NCI-H2029 (cell line): ENCODE data around the gene STON2.

Experiments used
- DNase-seq: peaks from one replicate; lab custom pipeline; 2025; lab: John Stamatoyannopoulos, UW

STON2 gene

DNA sequence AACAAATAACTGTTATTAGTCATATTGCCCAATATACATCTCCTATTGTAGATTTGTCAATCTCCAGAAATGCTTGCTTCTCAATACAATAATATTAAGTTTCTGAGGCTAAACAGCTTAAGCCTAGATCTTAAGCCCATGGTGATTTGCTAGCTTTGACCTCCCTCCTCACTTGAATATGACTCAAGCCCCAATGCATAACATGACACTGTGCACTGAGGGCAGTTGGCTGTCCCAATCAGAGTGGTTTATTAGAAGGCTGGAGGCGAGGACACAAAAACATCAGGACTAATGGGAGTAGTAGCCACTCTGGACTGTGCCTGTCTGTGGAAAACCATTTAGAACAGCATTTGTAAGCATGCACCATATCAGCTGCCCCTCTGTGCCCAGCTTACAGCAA is 98.3 kb downstream of the STON2 start:
- no peak for DNase-seq

DNA sequence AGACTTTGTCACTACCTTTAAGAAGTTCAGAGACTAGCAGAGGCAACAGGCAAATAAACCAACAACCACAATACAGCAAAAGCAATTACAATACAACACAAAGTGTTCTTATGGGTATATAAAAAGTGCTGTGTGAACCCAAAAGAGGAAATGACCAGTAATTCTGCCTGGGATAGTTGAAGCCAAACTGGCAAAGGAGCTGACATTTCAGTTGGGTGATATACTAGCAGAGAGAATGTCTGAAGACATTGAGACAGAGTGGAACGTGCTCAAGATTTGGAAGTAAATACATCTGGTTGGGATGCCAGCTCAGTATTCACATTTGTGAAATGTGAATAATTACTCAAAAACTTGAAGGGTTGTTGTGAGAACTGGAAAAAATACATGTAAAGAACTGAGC is 98.8 kb downstream of the STON2 start:
- DNase-seq: no peak

DNA sequence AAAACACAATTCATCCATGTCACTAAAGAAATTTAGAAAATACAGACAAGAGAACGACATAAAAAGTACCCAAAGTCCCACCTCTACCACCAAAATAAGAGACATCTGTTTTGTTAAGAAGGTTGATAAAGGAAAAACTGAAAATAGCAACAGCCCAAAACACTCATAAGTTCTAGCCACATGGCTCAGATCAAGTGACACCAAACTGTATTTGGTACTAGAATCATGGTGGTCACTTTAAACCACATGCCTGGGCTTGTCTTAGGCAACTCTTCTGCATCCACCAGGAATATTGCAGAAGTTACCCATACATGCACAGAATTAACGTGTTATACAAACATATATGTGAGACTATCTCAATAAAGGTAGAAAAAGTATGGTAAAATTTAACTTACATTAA is 101.2 kb downstream of the STON2 start:
- no peak for DNase-seq

DNA sequence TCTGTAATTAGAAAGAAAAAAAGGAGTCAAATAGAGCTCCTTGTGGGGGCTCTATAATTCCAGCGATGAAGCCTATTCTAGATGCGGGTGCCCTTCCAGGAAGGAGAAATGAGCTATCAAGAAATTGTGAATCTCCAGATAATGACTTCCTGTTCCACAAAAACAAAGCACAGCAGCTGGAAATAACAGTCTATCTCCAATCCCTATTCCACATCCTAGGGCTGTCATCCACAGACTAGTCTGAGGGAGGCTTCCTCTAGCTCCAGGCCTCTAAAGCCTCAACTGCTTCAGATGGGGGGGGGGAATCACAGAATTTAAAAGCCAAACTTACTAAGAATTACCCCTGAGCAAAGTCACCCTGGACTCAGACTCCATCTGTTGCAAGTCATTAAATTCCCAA is 102.0 kb downstream of the STON2 start:
- DNase-seq: no peak

DNA sequence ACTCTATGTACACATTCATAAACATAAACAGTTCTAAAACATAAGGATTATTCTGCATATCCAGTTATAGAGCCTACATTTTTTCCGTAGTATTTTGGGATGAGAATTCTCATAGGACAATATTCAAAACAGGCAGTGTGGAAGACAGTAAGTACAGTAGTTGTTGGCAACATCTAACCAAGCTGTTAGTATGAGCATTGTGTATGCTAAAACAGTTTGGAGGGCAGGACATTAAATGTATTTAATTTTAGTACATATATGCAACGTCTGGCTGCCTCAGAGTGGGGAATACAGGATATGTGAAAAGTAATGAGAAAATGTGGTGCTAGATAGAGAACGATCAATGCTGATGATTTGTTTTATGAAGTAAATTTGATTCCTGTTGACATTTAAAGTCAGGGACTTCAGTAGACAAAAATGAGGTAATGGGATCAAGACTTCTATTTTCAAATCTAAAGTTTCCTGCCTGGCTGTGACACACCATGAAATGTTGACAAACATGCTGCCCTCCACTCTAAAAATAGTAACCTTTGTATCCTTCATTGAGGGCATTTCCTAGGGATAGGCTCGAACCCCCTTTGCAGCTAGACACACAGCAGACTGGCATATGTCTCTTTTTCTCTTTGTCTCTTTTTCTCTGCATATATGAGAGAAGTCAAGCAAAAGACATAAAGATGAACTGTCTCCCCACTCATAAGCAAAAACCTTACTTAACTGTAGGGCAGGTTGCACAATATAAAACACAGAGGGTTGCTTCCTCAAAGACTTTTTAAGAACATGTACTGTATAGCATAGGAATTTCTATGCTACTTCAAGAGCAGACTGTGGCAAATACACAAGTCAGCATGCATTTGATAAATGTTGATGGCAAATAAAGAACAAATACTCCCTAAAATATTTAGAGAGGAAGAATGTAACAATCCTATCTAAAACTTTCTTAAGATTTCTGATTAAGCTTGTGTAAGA is 103.9 kb downstream of the STON2 start:
- DNase-seq: no peak

DNA sequence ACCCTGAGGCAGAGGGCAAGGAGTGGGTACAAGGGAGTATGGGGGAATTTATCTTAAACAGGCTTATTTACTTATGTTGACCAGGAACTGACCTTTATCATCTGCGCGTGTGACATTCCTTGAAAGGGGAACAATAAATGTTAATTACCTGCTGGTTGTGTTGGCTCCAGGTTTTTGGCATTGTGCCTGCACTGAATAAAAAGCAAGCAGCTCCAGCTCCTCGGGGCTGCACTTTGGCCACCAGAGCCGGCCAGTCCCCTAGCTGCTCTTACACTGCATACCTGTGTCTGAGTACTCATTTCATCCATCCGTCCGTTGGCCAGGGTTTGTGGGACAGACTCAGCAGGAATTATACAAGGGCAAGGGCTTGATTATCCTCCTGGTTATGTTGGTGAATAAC is 110.6 kb downstream of the STON2 start:
- no peak for DNase-seq

DNA sequence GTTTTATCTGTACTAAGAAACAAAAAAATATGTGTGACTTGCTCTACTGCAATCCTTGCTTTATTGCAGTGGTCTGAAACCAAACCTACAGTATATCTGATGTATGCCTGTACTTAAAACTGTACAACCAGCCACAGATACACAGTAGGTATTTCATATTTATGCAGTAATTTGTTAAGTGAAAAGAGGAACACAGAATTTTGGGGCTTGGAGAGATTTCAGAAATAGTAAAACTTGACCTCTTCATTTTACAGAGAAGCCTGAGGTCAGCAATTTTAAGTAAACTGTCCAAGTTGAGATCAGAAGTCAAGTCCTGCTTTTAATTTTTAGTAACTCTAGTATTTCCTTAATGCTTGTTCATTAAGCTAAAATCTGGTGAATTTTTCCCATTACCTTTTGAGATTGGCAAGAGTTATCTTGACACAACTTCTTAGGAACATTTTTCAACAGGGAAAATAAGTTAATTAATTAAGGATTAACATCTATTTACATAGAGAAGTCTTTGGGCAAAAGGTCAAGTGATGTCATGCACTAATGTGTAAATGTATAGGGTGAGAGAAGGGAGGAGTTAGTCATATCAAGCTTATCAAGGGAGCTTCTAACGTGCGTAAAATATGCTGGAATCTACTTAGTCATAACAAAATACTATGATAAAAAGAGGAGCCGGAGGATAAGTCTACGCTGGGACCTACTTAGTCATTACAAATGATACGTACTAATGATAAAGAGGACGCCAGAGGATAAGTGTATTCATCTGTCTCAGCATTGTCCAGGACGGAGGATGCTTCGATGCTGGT is 113.4 kb downstream of the STON2 start:
- no peak for DNase-seq

DNA sequence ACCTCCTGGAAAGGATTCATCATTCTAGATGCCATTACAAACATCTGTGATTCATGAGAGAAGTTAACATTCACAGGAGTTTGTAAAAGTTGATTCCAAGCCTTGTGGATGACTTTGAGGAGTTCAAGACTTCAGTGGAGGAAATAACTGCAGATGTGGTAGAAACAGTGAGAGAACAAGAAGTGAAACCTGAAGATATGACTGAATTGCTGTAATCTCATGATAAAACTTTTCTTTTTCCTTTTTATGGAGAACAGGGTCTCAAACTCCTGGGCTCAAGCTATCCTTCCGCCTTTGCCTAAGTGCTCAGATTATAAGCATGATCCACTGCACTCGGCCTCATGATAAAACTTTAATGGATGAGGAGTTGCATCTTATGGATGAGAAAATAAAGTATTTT is 114.9 kb downstream of the STON2 start:
- no peak for DNase-seq

DNA sequence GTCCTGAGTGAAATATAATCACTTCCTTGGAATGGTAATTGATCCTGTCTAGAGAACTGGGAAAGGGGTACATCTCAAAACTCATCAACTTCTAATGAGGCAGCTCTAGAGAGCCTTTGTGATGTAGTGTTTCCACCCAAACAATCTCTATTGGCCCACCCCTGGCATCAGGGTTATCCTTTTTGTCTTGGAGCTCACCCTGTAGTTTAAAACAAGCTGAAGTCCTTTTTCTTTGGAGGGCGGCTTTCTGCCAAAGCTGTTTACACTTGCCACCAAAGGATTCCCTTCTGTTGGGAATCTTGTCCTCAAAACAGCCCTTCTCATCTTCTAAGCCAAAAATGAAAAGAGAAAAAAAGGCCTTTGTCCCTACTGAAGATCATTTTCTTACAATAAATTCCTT is 118.8 kb downstream of the STON2 start:
- no peak for DNase-seq

DNA sequence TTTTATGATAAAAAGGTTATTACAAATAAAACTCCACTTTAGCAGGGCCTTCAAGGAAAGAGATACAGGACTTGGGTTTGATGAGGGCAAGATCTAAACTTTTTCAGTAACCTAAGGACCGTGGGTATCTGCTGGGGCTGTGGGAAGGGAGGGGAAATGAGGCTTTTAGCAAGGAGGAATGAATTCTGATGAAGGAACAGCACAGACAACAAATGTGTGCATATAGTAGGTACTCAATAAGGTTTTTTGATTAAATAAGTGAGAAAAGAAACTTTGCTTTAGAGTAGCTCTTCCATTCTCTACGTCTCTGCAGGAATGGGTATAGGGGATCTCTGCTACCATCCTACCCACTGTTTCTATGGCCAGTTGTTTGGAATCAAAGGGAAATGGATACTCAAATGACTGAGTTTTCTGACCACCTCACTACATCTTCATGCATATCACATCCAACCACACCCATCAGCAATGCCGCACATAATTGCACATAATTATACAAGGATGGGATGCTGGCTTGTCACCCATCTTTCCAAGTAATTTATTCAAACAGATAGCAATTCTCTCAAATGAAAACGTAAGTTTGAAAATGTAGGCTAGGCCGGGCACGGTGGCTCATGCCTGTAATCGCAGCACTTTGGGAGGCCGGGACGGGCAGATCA is 119.9 kb downstream of the STON2 start:
- no peak for DNase-seq

DNA sequence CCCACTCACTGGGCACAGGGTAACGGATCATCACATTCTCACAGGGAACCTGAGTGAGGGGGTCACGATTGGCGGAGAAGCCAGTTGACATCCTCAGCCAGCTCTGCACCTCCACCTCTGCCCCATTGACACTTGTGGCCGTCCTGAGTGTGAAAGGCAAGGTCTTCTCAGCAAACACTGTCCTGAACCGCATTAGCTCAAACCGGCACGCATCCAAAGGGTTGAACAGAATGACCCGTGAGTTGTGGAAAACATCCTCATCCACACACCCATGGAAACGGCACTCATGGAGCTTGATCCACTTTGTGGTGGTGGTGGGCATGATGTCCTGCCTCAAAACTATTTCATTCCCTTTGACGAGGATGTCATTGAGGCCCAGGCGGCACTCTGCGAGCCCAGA is 123.0 kb downstream of the STON2 start:
- DNase-seq: no peak

DNA sequence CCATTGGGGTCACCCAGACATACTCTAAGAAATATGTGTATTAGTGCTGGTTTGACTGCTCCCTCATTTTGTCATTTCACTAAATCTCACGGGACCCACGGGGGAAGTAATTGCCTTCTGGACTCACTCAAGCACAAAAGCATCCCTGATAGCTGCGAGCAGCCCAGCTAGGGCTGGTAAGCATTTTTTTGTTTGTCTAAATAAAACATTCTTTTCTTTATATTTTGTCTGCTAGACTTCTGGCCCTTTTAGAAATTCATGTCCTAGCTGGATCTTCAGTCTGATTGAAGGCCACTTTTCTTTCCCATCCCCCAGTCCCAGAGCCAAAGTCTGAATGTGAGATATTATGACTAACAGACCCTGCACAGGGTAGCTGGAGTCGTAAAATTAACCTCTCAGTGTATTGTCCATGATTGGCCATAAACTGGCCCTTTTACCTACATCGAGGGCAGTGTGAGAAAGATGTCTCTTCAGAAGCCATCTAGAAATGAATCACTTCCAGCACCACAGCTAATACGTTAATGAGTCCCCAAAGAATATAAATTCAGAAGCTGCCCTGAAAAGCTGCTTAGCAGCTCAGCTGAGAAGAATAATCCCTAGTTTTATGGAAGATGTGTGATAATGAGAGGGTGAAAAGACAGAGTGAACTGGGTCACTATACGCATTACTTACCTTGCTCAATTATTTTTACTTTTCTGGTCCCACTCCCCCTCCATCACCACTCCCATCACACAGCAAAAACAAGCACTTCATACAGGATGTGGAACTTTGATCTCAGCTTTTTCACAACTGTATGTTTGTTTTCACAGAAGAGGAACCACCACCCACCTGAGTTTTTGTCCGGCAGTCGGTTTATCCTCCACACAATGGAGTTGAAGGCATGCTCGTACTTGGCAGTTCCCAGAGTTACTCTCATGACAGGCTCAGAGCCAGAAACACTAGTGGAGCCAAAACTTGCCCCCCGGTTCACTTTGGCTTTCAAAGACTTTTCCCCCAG is 123.8 kb downstream of the STON2 start:
- no peak for DNase-seq

DNA sequence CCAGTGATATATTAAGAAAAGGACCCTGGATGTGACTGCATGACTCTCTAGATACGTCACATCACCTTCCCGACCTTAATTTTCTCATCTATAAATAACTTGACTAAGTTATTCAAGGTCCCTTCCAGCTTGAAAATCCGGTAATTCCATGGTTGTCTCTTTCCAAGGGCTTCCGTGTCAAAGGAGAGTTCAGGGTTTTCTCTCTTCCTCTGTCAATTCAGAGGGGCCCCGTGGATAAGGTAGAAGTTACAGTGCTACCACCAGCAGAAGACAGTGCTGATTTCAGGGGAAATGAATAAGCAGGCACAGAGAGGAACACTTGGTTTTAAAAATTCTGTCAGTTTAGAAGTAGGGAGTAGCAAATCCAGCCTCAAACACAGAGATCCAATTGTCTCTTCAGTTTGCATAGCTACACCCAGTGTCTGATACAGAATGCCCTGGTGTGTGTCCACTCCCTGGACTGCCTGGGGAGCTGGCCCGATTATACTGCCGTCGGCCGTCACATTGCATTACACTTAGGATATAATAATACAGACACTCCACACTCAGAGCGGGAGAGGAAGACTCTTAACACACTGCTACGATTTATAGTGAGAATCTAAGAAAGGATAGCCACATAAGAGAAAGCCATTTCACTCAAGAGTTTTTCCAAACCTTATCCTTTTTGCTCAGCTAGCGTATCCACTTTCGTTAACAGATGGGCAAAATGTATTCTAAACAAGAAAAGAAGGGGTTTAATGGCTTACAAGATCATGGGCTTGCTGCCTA is 124.6 kb downstream of the STON2 start:
- no peak for DNase-seq

DNA sequence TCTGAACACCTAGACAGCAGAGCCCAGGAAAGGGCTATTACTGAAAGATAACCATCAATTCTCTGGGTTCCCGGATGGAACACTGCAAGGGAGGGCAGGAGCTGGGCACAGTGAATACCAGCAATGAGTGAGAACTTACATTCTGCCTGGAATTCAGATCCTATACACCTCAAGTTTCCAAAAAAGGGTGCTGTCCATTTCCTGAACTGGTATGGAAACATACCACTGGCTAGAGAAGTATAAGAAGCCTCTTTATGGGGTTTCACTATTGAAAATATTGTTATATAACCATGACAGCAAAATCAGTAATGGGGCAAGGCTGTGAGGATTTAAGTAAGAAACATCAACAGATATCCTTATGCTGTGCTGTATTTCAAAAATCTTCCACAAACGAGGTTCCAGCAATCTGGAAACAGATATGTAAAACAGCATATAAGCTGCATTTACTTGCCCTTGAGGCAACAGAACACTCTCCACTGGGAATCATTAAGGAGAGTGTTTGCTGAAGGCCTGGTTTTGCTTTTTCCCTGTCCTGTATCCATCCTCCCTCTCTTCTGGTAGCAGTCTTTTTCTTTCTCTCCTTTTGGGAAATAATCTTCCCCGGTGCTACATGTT is 126.1 kb downstream of the STON2 start:
- no peak for DNase-seq

DNA sequence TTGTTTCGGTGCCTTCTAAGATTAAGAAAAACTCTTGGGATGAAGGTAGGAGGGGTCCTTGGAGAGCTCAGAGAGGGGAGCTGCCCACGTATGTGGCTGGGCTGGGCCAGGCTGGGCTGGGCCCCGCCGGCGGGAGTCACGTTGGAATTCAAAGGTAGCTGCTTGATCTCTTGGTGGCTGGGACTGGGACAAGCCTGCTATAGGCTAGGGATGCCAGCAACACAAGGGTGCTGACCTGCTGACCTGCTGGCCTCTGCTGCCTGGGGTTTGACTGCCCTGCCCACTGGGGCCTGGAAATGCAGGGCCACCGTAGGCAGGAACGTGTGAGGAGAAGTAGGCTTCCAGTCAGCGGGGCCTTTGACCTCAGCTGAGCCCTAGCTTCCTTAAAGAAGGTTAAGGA is 126.6 kb downstream of the STON2 start:
- DNase-seq: no peak

DNA sequence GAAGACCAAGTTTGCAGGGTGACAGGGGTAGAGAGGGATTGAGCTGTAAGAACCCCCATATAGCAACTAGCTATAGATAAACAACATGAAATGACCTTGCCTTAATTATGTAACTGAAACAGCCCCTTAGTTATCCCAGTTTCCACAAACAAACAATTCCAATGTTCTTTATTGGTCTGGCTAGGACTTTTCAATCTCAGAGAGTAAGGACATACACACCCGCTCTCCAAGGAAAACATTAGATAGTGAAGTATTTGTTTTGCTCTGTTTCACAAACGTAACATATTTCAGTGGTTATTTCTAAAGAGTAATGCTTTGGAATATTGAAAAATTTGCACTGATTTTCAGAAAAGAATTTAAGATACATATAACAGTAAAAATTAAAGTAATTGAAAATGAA is 127.8 kb downstream of the STON2 start:
- no peak for DNase-seq

DNA sequence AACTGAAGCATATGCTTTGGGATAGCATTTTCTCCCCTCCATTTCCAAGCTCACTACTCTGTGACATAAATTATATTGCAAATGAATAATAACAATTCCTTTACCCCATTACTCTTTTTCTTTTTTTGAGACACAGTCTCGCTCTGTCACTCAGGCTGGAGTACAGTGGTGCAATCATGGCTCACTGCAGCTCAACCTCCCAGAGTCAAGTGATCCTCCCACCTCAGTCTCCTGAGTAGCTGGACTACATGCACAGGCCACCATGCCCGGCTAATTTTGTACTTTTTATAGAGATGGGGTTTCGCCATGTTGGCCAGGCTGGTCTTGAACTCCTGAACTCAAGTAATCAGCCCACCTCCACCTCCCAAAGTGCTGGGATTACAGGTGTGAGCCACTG is 130.1 kb downstream of the STON2 start:
- no peak for DNase-seq

DNA sequence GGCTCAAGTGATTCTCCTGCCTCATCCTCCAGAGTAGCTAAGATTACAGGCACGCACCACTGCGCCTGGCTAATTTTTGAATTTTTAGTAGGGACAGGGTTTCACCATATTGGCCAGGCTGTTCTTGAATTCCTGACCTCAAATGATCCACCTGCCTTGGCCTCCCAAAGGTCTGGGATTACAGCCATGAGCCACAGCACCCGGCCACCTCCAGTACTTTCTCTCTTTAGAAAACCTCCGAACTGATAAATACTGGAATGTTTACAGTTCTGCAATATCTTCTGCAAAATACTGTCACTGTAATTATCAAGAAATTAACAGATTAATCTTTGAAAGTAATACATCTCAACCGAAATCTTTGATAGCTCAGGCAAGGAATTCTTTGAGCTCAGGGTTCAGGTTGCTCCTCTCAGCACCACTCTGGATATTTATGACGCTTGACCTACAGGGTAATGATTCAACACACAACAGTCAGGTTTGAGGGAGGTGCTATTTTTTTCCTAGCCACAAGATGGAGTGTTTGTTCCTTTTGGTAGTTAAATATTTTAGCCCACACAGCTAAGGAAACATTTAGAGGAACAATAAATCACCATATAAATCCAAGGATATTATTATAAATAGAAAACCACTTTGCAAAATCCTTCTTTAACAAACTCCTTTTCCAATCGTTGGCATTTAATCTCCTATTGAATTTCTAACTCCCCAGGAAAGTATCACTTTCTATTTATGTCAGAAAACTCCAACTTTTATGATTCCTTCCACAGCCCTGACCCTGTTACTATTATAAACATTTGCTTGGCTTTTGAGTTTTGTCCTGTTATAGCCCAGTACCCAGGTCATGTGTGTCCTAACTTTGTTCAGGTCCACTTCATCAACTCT is 130.8 kb downstream of the STON2 start:
- DNase-seq: peak; percentile 28

DNA sequence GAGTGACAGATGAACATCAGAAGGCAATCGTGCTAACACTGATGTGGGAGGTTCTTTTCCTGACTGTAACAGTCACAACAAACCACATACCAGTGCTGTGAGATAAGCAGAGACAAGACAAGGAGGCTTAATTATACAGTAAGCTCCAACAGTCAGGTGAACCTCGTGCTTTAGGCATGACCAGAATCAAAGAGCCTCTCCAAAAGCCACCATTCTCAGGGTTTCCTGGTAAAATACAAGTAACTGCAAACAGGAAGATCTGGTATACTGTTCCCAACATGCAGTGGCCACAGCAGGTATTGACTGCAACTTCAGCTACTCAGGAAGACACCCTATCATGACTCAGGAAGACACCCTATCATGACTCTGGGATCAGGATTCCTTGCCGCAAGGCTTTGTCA is 132.1 kb downstream of the STON2 start:
- no peak for DNase-seq
